Measurements from ENCODE around the gene GPR27.

- TF ChIP-seq CTCF (IDR thresholded peaks at IDR 0.05; ENCODE audit: insufficient read depth, low read length, poor library complexity, severe bottlenecking), result no peak
- TF ChIP-seq EZH2phosphoT487 (conservative IDR thresholded peaks at IDR 0.05; ENCODE audit: low read length), result no peak
Measured at GRCh38 chr3:71787851-71788405, 34.3 kb downstream of the GPR27 start.

All from SU-DHL-6 (cell line).